ENCODE measurements around the gene PP2D1. TPM values are rescaled to one million over a fixed set of nuclear protein-coding genes. Genes with fewer than 3 reads are reported as not detected.

The PP2D1 gene
- total and polyA plus RNA-seq, 2 of the 8 experiments (the other 6 are each of a cell fraction or from before 2014, with no cell fraction given): not detected

DNA sequence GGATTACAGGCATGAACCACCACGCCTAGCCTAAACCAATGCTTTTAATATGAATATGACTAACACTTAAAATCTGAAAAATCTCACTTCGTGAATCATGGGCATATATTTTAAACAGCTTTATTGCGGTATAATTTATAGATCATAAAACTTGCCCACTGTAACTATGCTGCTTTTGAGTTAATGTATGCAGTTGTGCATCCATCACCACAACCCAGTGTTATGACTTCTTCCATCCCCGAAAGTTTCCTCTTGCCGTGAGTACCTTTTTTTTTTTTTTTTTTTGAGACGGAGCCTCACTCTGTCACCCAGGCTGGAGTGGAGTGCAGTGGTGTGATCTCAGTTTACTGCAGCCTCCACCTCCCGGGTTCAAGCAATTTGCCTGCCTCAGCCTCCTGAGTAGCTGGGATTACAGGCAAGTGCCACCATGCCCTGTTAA, 35.3 kb upstream of the PP2D1 start (continued):
- TF ChIP-seq CHD7 (IDR thresholded peaks at IDR 0.05; ENCODE audit: insufficient replicate concordance, low read length) (no peak), POLR2AphosphoS5 (IDR thresholded peaks at IDR 0.05; ENCODE audit: low read depth, low read length) (no peak), CREB1 (IDR thresholded peaks at IDR 0.05) (no peak)

Measured in H1 (cell line).